Stimulated activated CD8-positive, alpha-beta memory T cell treated with anti-CD3 and anti-CD28 coated beads, Interleukin-15, amount 100 ng/mL, for 24 hours (primary cell): ENCODE measurements around the gene ALDH4A1.
"Not testable (repeated sequence)": the region's sequence is repeated elsewhere in the genome, so short reads cannot be mapped to it uniquely, and the experiment has no call there.

Experiments
- DNase-seq: peaks from one replicate; pipeline ENCODE4 v3.0.0-alpha.2; 2020; ENCODE audit warnings: low read depth

ALDH4A1 gene

GRCh38 chr1:18900303-18900841 lies 2.0 kb downstream of the ALDH4A1 start:
- no peak for DNase-seq

- DNase-seq = no peak
Observed at GRCh38 chr1:18899363-18900049, 2.8 kb downstream of the ALDH4A1 start.

- DNase-seq = no peak
Observed at GRCh38 chr1:18898567-18898966, 3.8 kb downstream of the ALDH4A1 start.

- DNase-seq = no peak
Observed at GRCh38 chr1:18895317-18895716, 7.0 kb downstream of the ALDH4A1 start.

- no peak for DNase-seq
Observed at GRCh38 chr1:18893120-18893519, 9.2 kb downstream of the ALDH4A1 start.

GRCh38 chr1:18891858-18892257 lies 10.5 kb downstream of the ALDH4A1 start:
- not testable (repeated sequence) for DNase-seq

GRCh38 chr1:18891426-18891780 lies 11.0 kb downstream of the ALDH4A1 start:
- no peak for DNase-seq

- no peak for DNase-seq
Observed at GRCh38 chr1:18890706-18891425, 11.5 kb downstream of the ALDH4A1 start.

- no peak for DNase-seq
Observed at GRCh38 chr1:18886003-18886335, 16.4 kb downstream of the ALDH4A1 start.

GRCh38 chr1:18885311-18886002 lies 16.9 kb downstream of the ALDH4A1 start:
- DNase-seq = no peak

- no peak for DNase-seq
Observed at GRCh38 chr1:18884727-18885126, 17.6 kb downstream of the ALDH4A1 start.

- no peak for DNase-seq
Observed at GRCh38 chr1:18884419-18884717, 18.0 kb downstream of the ALDH4A1 start.

- DNase-seq = peak; percentile 58
Observed at GRCh38 chr1:18883636-18884418, 18.5 kb downstream of the ALDH4A1 start.

- no peak for DNase-seq
Observed at GRCh38 chr1:18883079-18883478, 19.3 kb downstream of the ALDH4A1 start.

- DNase-seq = no peak
Observed at GRCh38 chr1:18882486-18882885, 19.9 kb downstream of the ALDH4A1 start.

- no peak for DNase-seq
Observed at GRCh38 chr1:18881642-18882431, 20.5 kb downstream of the ALDH4A1 start.

- DNase-seq = no peak
Observed at GRCh38 chr1:18881164-18881563, 21.2 kb downstream of the ALDH4A1 start.

- DNase-seq = no peak
Observed at GRCh38 chr1:18880585-18880984, 21.8 kb downstream of the ALDH4A1 start.

- DNase-seq = no peak
Observed at GRCh38 chr1:18879791-18880309, 22.5 kb downstream of the ALDH4A1 start.

- DNase-seq = no peak
Observed at GRCh38 chr1:18879215-18879790, 23.1 kb downstream of the ALDH4A1 start.
